Left renal pelvis (tissue), 4 donors: ENCODE measurements around the gene SRRM2. TPM values are rescaled to one million over a fixed set of nuclear protein-coding genes. Genes with fewer than 3 reads are reported as not detected.
A peak's percentile ranks its signal among the peaks of the same experiment; 100 is the strongest.

Experiments used
- DNase-seq, 4 donors: peaks; one replicate each; pipeline ENCODE4 v3.0.0-alpha.2; 2013; ENCODE audit warnings: low read depth in 4 of 4, low spot score in 3 of 4
- polyA plus RNA-seq, 4 donors: library from polyadenylated mRNA; unstranded; fragments of 120-200 nt; gene quantifications; one replicate each; pipeline ENCODE4 v1.2.1, GENCODE V29; 2013; ENCODE audit not compliant: insufficient read length in 4 of 4

The SRRM2 gene
- 100 to 1,000 TPM; 437 to 838 (median 600) TPM for polyA plus RNA-seq

GRCh38 chr16:2752035-2752849, at the start of gene SRRM2:
TSS of gene SRRM2 (plus strand) at chr16:2752638. CDS start at chr16:2756365, 3,727 bp downstream.
- DNase-seq, result peak; percentile 94 to 99 (median 95)

DNA sequence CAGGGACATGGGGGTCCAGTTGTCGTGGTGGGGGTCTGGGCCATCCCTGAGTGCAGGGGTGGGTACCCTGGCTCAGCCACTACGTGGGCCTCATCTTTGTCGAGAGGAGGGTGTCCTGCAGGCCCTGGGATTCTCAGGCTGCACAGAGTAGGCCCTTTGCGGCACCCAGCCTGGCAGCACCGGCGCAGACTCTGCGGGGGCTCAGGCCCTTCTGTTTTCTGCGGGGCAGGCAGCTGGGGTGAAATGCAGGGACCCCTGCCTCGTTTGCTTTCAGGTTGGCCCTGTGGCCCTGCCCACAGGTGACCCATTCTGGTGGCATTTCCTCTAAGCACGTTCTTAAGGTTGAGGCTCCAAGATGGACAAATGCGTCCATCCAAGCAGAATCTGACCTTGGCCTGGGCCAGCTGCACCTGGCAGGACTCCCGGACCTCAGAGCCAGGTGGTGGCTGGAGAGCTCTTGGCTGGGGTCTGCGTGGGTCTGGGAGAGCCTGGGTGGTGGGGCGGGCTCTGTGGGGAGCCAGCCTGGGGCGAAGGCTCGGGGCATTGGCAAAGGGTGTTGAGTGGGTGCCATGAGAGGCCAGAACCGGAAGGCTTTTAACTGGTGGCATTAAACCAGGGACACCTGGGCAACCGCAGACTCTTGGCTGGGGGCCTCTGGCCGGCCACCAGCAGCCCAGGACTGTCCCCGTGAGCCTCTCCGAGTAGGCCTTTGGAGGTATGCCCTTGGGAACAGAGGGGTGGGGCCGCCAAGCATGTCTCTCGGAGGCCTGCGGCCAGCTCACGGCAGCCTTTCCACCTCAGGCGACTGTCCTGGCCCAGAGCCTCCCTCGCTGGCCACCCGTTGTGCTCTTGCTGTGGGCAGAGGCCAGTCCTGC, 49.3 kb upstream of the SRRM2 start:
- no peak for DNase-seq

- no peak for DNase-seq
These were observed 48.1 kb upstream of the SRRM2 start for GRCh38 chr16:2704166-2704982.

- DNase-seq, result no peak
These were observed 47.5 kb upstream of the SRRM2 start for GRCh38 chr16:2704983-2705275.

DNA sequence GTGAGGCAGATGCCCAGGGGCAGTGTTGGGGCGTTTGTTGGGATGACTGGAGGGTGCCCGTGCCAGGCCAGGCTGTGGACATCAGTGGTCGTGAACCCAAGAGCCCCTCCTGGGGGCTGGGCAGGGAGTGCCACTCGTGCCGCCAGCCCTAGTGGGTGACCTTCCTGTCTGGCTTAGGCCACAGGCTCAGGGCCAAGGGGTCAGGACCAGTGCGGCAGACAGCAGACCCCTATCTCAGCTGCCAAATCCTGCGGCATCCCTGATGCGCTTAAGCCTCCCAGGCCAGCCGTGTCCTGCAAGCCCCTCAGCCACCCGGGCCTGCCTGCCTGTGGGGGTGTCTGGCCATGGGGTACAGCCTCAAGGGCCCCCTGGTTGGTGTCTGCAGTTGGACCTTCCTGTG, 47.1 kb upstream of the SRRM2 start:
- no peak for DNase-seq

DNA sequence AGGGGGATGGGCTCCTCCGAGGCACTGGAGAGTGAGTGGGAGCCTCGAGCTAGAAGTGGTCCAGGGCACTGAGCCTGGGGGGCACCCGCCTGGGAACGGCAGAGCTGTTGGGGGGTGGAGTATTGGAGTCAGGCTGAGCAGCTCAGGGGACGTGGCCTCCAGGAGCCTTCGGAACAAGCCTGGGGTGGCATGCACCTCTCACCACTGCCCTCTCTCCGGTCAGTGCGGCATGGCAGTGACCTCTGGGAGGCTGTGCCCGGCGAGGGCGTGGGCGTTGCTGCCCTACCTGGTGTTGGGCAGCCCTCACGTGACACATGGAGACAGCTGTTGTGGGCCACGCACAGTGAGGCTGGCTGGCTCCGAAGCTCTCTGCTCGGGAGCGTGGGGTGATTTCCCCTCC, 46.4 kb upstream of the SRRM2 start:
- no peak for DNase-seq

- DNase-seq, result no peak
These were observed 45.7 kb upstream of the SRRM2 start for GRCh38 chr16:2706611-2707311.

DNA sequence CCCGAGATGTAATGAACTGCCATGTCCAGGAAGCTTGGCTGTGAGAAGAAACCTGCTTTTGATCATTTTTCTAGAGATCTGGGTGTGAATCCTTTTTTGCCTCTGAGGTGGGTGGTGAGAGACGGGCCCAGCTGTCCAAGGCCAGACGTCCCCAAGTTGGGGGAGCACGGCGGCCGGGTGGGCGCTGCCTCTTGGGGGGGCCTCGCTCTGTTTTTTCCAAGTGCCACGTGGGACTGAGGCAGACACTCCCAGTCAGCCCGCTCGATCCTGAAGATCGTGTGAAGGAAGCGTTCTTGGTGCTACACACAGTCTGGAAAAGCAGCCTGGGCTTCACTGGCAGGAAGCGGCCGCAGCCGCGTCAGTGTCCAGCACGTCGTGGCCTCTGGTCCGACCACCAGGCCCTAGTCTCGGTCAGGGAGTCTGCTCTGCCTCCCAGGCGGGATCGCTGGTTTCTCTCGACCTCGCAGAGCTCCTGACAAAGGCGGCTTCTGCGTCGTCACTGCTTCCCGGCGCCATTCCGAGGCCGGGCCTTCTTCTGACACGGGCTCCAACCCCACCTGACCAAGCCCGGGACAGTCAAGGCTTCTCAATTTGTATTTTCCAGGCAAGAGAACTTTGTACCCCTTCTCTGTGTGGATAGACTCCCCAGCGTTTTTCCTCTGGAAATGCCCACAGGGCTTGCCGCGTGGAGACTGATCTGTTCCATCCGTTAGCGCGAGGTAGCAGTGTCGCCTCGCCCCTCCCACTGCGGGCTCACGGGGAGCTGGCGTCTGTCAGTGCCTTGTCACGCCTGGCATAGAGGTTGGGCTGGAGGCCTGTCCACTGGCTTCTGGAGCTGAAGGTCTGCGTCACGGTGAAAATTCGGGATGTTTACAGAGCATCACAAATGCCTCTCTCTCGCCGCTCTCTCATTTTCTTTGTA, 44.8 kb upstream of the SRRM2 start:
- DNase-seq, result no peak

GRCh38 chr16:2708290-2708639, 44.2 kb upstream of the SRRM2 start:
- DNase-seq, result no peak

DNA sequence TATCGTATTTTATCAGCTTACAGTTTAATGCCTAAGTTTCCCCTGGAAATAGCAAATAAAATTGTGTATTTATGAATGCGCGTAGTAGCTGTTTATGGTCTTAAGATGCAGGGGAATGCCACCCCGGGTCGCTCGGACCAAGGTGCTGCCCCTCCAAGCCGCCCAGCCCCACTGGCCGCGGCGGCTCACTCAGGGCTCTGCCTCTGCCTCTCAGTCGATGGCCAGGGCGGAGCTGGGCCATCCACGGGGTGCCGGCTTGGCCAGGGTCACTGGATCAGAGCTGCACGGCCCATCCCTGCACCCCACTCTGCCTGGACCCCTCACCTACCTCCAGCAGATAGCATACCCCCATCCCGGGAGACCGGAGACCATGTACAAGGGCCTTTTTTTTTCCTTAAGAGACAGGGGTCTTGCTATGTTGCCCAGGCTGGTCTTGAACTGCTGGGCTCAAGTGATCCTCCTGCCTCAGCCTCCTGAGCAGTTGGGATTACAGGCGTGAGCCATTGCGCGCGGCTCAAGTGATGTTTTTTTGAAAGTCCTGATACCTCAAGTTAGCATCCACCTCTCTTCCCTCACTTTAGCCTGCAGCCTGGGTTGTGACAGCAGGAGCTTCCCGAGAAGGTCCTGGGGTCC, 43.4 kb upstream of the SRRM2 start:
- DNase-seq, result no peak

DNA sequence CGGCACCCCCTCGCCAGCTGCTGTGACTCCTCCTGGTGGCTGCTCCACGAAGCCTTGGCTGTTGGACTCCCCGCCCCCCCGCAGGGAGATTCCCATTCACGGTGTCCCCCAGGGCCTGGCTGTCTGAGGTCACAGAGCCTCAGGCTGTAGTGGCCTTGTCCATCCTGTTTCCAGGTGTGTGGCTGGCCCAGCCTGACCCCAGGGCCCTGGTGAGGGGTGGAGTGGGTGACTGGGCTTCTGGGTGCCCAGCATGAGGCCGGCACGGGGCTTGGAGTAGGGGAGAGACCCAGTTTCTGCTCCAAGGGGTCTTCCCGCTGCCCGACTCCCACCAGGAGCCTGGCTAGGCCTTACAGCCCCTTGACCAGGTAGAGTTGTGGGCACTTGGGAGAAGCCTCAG, 42.9 kb upstream of the SRRM2 start:
- no peak for DNase-seq

DNA sequence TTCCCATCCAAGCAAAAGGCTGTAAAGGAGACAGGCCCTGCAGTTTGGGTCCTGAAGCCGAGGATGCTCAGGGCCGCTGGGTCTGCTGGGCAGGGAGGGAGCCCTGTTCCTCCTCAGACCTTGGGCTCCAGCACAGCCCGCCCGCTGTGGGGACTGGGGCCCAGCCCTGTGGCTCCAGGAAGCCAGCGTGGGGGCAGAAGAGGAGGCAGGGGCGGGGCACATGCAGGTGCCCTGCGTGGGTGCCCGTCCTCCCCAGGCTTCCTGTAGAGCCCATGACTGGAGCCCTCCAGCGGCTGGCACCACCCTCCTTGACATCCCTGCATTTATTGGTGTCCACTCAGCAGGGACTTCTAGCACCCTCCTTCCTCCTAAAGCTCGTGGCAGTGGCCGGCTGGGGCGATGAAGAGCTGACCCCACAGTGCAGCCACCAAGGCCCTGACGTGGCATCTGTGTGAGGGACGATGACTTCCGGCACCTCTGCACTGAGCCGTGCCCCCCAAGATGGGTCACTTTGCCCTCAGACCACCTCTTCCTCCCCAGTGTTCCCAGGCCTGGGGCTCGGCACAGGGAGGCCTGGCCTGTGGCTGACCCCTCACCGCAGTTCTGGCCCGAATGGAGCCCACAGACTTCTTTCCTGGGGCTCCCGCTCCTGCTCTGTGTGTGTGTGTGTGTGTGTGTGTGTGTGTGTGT, 42.3 kb upstream of the SRRM2 start:
- no peak for DNase-seq

GRCh38 chr16:2710711-2711231, 41.7 kb upstream of the SRRM2 start:
- DNase-seq, result no peak

- no peak for DNase-seq
These were observed 40.9 kb upstream of the SRRM2 start for GRCh38 chr16:2711370-2712062.

DNA sequence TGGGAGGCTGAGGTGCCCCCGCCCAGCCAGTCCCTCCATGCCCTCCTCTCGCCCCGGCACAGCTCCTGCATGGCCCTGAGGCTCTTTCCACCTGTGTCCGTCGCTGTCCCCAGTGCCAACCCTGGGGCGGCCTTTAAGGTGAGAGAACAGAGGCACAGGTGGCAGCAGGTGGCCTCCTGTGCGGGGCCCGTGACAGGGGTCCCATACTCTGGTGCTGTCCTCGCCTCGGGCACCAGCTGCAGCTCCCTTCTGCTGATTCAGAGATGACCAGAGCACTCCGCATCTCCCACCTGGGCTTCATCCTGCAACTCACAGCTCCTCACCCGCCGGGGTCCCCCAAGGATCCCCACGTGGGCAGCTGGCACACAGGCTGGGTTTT, 40.4 kb upstream of the SRRM2 start:
- no peak for DNase-seq

DNA sequence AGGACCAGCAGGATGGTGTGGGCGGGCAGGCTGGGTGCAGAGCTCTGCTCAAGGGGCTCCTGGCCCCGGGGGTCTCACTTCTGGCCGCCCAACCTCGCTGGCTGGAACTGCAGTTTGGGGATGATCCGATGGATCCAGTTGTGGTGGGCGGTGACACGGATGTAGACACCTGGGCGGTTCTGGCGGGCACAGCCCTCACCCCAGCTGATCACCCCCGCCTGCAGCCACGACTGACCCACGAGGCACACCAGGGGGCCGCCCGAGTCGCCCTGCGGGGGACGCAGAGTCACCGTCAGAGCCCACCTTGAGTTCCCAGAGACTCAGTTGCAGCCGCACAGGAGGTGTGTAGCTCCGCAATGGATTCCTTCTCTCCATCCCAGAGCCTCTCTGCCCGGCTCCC, 39.9 kb upstream of the SRRM2 start:
- DNase-seq, result no peak

- DNase-seq, result no peak
These were observed 38.9 kb upstream of the SRRM2 start for GRCh38 chr16:2713523-2713922.
